Vagina (tissue), 2 donors: ENCODE measurements around the gene FASTK. TPM values are rescaled to one million over a fixed set of nuclear protein-coding genes. Genes with fewer than 3 reads are reported as not detected.

Source experiments
- DNase-seq, 2 donors: peaks; one replicate each; pipeline ENCODE4 v3.0.0-alpha.2; 2017; ENCODE audit errors: extremely low spot score in 2 of 2
- H3K27ac ChIP-seq: fragments of 200-600 bp; sonication (generic); one replicate; pipeline ENCODE4 v1.5.1; 2019
- H3K27me3 ChIP-seq: fragments of 200-600 bp; sonication (generic); one replicate; pipeline ENCODE4 v1.5.1; 2019
- H3K36me3 ChIP-seq, 2 donors: fragments of 200-600 bp; sonication (generic); one replicate each; pipeline ENCODE4 v1.5.1; 2017 to 2019
- H3K4me1 ChIP-seq: fragments of 200-600 bp; sonication (generic); one replicate; pipeline ENCODE4 v1.5.1; 2019
- H3K4me3 ChIP-seq, 2 donors: fragments of 200-600 bp; sonication (generic); 1 replicate in 1 of 2; 2 replicates in 1 of 2; pipeline ENCODE4 v1.5.1; 2016 to 2019
- H3K9me3 ChIP-seq: fragments of 200-600 bp; sonication (generic); one replicate; pipeline ENCODE4 v1.5.1; 2019
- POLR2A ChIP-seq, 2 donors: fragments of 450-650 bp; IDR thresholded peaks; one replicate each; pipeline ENCODE4 v1.6.1; 2017; ENCODE audit warnings: antibody characterized with exemption in 2 of 2, mild to moderate bottlenecking in 2 of 2, moderate library complexity in 2 of 2
- POLR2AphosphoS5 ChIP-seq, 2 donors: sonication (generic); formaldehyde crosslinking; IDR thresholded peaks; one replicate each; pipeline ENCODE4 v1.9.0; 2017; ENCODE audit warnings: antibody characterized with exemption in 2 of 2, mild to moderate bottlenecking in 2 of 2, low read depth in 1 of 2; ENCODE audit not compliant: insufficient read depth in 1 of 2
- intact Hi-C: fragments of 100-400 bp; cut with DNase I; formaldehyde crosslinking; loops from one replicate; pipeline ENCODE4 v1.15.1; 2023
- total RNA-seq: library from RNA; depleted of rRNA; stranded (reverse); fragments of >200 nt; gene quantifications from one replicate; pipeline ENCODE4 v1.2.3, GENCODE V29; 2016
- TF ChIP-seq, protein P1 (sequence below), 3 experiments: fragments of 450-650 bp in 2 of 3; fragments of 200-600 bp in 1 of 3; sonication (generic) in 1 of 3; IDR thresholded peaks; one replicate each; pipeline ENCODE4 v1.5.1; 2017 to 2019; ENCODE audit warnings: antibody characterized with exemption in 3 of 3, mild to moderate bottlenecking in 2 of 3, moderate library complexity in 2 of 3

FASTK gene
- total RNA-seq, 1 donor from 2014 or later, result 60.2 TPM

DNA sequence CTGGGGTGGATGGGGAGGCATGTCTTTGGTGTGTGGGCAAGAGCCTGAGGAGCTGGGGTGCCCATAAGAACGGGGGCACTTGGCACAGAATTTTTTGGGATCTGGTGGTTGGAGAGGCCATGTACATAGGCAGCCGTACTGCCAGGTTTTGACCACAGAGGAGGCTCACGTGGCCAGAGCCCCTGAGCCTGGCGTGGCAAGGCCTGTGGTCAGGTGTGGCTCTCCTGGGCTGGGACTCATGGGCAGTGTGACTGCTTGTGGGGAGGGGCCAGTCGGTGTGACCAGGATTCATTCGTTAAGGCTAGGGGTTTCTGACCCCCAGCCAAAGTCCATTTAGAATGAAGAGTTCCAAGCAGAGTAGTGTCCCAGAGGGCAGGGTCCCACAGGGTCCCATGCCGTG, 43.9 kb upstream of the FASTK start:
- TF ChIP-seq POLR2AphosphoS5 (IDR thresholded peaks at IDR 0.05; ENCODE audit: insufficient read depth in 1 of 2, low read depth in 1 of 2) (no peak), POLR2A (IDR thresholded peaks at IDR 0.05) (no peak)
- TF ChIP-seq, protein P1, sequence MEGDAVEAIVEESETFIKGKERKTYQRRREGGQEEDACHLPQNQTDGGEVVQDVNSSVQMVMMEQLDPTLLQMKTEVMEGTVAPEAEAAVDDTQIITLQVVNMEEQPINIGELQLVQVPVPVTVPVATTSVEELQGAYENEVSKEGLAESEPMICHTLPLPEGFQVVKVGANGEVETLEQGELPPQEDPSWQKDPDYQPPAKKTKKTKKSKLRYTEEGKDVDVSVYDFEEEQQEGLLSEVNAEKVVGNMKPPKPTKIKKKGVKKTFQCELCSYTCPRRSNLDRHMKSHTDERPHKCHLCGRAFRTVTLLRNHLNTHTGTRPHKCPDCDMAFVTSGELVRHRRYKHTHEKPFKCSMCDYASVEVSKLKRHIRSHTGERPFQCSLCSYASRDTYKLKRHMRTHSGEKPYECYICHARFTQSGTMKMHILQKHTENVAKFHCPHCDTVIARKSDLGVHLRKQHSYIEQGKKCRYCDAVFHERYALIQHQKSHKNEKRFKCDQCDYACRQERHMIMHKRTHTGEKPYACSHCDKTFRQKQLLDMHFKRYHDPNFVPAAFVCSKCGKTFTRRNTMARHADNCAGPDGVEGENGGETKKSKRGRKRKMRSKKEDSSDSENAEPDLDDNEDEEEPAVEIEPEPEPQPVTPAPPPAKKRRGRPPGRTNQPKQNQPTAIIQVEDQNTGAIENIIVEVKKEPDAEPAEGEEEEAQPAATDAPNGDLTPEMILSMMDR (IDR thresholded peaks at IDR 0.05), result no peak
- H3K36me3 ChIP-seq, result peaks cover 5 to 51% of the 10 kb centered on the region in 2 donors
- intact Hi-C loops, result no loop called here

GRCh38 chr7:151123822-151124464, 43.3 kb upstream of the FASTK start:
- TF ChIP-seq POLR2AphosphoS5 (IDR thresholded peaks at IDR 0.05; ENCODE audit: insufficient read depth in 1 of 2, low read depth in 1 of 2), result peak; percentile 5 to 39
- TF ChIP-seq POLR2A (IDR thresholded peaks at IDR 0.05), result no peak
- TF ChIP-seq, protein P1 (IDR thresholded peaks at IDR 0.05), result peak; percentile 91 to 94 (median 91)
- H3K9me3 ChIP-seq, result no peaks in the 10 kb centered on the region
- intact Hi-C loops, result no loop called here
- H3K36me3 ChIP-seq, result peaks cover 5 to 51% of the 10 kb centered on the region in 2 donors
- H3K4me1 ChIP-seq, result peaks cover 32% of the 10 kb centered on the region
- H3K27me3 ChIP-seq, result no peaks in the 10 kb centered on the region
- H3K27ac ChIP-seq, result no peak overlapping the region
- DNase-seq, result no peak
- H3K4me3 ChIP-seq, result no peak overlapping the region

More for the DNA sequence above, 43.9 kb upstream of the FASTK start:
- Histone ChIP-seq H3K4me1 (peaks cover 32% of the 10 kb centered on the region), H3K27me3 (no peaks in the 10 kb centered on the region), H3K4me3 (no peak overlapping the region), H3K27ac (no peak overlapping the region), H3K9me3 (no peaks in the 10 kb centered on the region)
- no peak for DNase-seq

GRCh38 chr7:151123158-151123821, 42.7 kb upstream of the FASTK start:
- no peaks in the 10 kb centered on the region for H3K27me3 ChIP-seq
- intact Hi-C loops, result no loop called here
- H3K27ac ChIP-seq, result no peak overlapping the region
- no peaks in the 10 kb centered on the region for H3K9me3 ChIP-seq
- TF ChIP-seq, protein P1 (IDR thresholded peaks at IDR 0.05), result no peak
- TF ChIP-seq POLR2AphosphoS5 (IDR thresholded peaks at IDR 0.05; ENCODE audit: insufficient read depth in 1 of 2, low read depth in 1 of 2), result no peak
- TF ChIP-seq POLR2A (IDR thresholded peaks at IDR 0.05), result no peak
- H3K4me3 ChIP-seq, result no peak overlapping the region
- H3K36me3 ChIP-seq, result peaks cover 5 to 51% of the 10 kb centered on the region in 2 donors
- H3K4me1 ChIP-seq, result peaks cover 32% of the 10 kb centered on the region
- DNase-seq, result no peak

DNA sequence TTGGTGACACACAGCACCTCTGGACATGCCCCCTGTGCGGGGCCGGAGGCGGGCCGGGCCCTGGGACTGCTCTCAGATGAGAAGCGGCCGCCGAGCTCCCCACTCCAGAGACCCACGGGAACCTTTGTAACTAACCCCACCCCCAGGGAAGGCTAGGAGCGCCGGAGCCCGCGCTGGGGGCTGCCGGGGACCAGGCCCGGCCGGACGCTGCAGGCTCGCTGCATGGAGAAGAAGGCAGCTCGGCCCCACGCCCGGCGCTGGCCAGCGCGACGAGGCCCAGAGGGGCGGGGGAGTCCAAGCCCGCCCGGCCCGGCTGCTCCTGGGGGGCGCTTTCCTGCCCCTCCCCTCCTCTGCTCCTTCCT, 42.2 kb upstream of the FASTK start:
- H3K4me1 ChIP-seq, result peaks cover 32% of the 10 kb centered on the region
- intact Hi-C loops, result no loop called here
- no peaks in the 10 kb centered on the region for H3K27me3 ChIP-seq
- H3K9me3 ChIP-seq, result no peaks in the 10 kb centered on the region
- no peak overlapping the region for H3K4me3 ChIP-seq
- TF ChIP-seq, protein P1 (IDR thresholded peaks at IDR 0.05), result no peak
- TF ChIP-seq POLR2AphosphoS5 (IDR thresholded peaks at IDR 0.05; ENCODE audit: insufficient read depth in 1 of 2, low read depth in 1 of 2) (no peak), POLR2A (IDR thresholded peaks at IDR 0.05) (no peak)
- no peak for DNase-seq
- H3K36me3 ChIP-seq, result peaks cover 5 to 49% of the 10 kb centered on the region in 2 donors
- H3K27ac ChIP-seq, result no peak overlapping the region

DNA sequence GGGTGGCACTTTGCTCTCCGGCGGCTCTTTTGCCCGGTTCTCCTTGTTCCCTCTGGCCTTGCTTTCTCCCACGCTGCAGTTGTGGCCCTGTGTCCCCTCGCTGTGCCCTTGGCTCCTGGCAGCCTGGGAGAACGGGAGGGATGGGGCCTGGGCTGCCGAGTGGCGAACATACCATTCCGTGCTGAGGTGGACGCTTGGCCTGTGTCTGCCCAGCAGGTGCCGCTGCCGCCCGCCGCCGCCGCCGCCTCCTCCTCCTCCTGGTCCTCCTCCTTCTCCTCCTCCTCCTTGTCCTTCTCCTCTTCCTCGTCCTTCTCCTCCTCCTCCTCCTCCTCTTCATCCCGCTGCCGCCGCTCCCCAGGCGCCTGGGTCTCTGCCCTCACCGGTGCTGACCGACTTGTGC, 41.7 kb upstream of the FASTK start:
- TF ChIP-seq, protein P1 (IDR thresholded peaks at IDR 0.05), result no peak
- no peak for TF ChIP-seq POLR2AphosphoS5 (IDR thresholded peaks at IDR 0.05; ENCODE audit: insufficient read depth in 1 of 2, low read depth in 1 of 2)
- TF ChIP-seq POLR2A (IDR thresholded peaks at IDR 0.05), result no peak
- no peaks in the 10 kb centered on the region for H3K27me3 ChIP-seq
- H3K9me3 ChIP-seq, result no peaks in the 10 kb centered on the region
- H3K27ac ChIP-seq, result no peak overlapping the region
- H3K4me3 ChIP-seq, result no peak overlapping the region
- intact Hi-C loops, result no loop called here
- H3K36me3 ChIP-seq, result peaks cover 5 to 48% of the 10 kb centered on the region in 2 donors
- DNase-seq, result no peak
- peaks cover 34% of the 10 kb centered on the region for H3K4me1 ChIP-seq
